ENCODE results near the gene JAG2.

JAG2 gene

GRCh38 chr14:105107781-105108515, 60.6 kb downstream of the JAG2 start:
- DNase-seq = no peak

GRCh38 chr14:105107351-105107750, 61.2 kb downstream of the JAG2 start:
- no peak for DNase-seq

GRCh38 chr14:105105158-105105557, 63.4 kb downstream of the JAG2 start:
- no peak for DNase-seq

GRCh38 chr14:105102893-105103292, 65.7 kb downstream of the JAG2 start:
- DNase-seq = no peak

GRCh38 chr14:105102361-105102870, 66.2 kb downstream of the JAG2 start:
- DNase-seq = no peak

- DNase-seq = no peak
Observed at GRCh38 chr14:105100910-105101309, 67.7 kb downstream of the JAG2 start.

- no peak for DNase-seq
Observed at GRCh38 chr14:105099778-105100177, 68.8 kb downstream of the JAG2 start.

GRCh38 chr14:105098316-105098715, 70.3 kb downstream of the JAG2 start:
- no peak for DNase-seq

GRCh38 chr14:105097794-105098127, 70.8 kb downstream of the JAG2 start:
- no peak for DNase-seq

GRCh38 chr14:105096206-105096875, 72.2 kb downstream of the JAG2 start:
- no peak for DNase-seq

GRCh38 chr14:105095236-105095805, 73.3 kb downstream of the JAG2 start:
- DNase-seq = no peak

GRCh38 chr14:105094193-105094907, 74.2 kb downstream of the JAG2 start:
- no peak for DNase-seq

GRCh38 chr14:105093431-105094192, 75.0 kb downstream of the JAG2 start:
- DNase-seq = peak; percentile 78

GRCh38 chr14:105093038-105093430, 75.5 kb downstream of the JAG2 start:
- peak; percentile 78 for DNase-seq

GRCh38 chr14:105092171-105093037, 76.2 kb downstream of the JAG2 start:
- DNase-seq = no peak

GRCh38 chr14:105091517-105092170, 76.9 kb downstream of the JAG2 start:
- no peak for DNase-seq

GRCh38 chr14:105091054-105091516, 77.5 kb downstream of the JAG2 start:
- no peak for DNase-seq
